Breast epithelium (tissue), 3 donors: Measurements from ENCODE around the gene AJUBA.

Experiments used
- CTCF ChIP-seq, 3 donors: fragments of 450-650 bp; IDR thresholded peaks; one replicate each; pipeline ENCODE4 v1.5.1; 2016 to 2017; ENCODE audit warnings: antibody characterized with exemption in 3 of 3, mild to moderate bottlenecking in 3 of 3, moderate library complexity in 3 of 3
- POLR2A ChIP-seq: fragments of 450-650 bp; IDR thresholded peaks from one replicate; pipeline ENCODE4 v1.6.1; 2016; ENCODE audit warnings: antibody characterized with exemption, mild to moderate bottlenecking, moderate library complexity
- POLR2AphosphoS5 ChIP-seq, 3 donors: sonication (generic); formaldehyde crosslinking; IDR thresholded peaks; one replicate each; pipeline ENCODE4 v1.6.1; 2017; ENCODE audit warnings: antibody characterized with exemption in 3 of 3

GRCh38 chr14:23024612-23025075 is 42.3 kb upstream of the AJUBA start:
- TF ChIP-seq CTCF (IDR thresholded peaks at IDR 0.05) (no peak), POLR2AphosphoS5 (IDR thresholded peaks at IDR 0.05) (no peak), POLR2A (no peak)
